Hepatocyte (in vitro differentiated cells): Measurements from ENCODE around the gene RRP12. TPM values are rescaled to one million over a fixed set of nuclear protein-coding genes. Genes with fewer than 3 reads are reported as not detected.

Experiments used
- DNase-seq: peaks from one replicate; pipeline ENCODE4 v3.0.0-alpha.2; 2016; ENCODE audit warnings: low spot score
- H2AFZ ChIP-seq: fragments of 200-600 bp; sonication (generic); 2 replicates; pipeline ENCODE4 v1.6.0; 2016; ENCODE audit warnings: antibody characterized with exemption, mild to moderate bottlenecking
- H3K27ac ChIP-seq: fragments of 200-600 bp; sonication (generic); 2 replicates; pipeline ENCODE4 v1.5.1; 2016; ENCODE audit warnings: mild to moderate bottlenecking
- H3K27me3 ChIP-seq: fragments of 200-600 bp; sonication (generic); 2 replicates; pipeline ENCODE4 v1.6.1; 2016
- H3K36me3 ChIP-seq: fragments of 200-600 bp; sonication (generic); replicated peaks from 2 replicates; pipeline ENCODE4 v1.5.1; 2016; ENCODE audit warnings: low read depth; ENCODE audit not compliant: insufficient read depth
- H3K4me1 ChIP-seq: fragments of 200-600 bp; sonication (generic); 2 replicates; pipeline ENCODE4 v1.5.1; 2016; ENCODE audit warnings: mild to moderate bottlenecking, moderate library complexity; ENCODE audit not compliant: insufficient read depth
- H3K4me2 ChIP-seq: fragments of 200-600 bp; sonication (generic); 2 replicates; pipeline ENCODE4 v1.6.0; 2016
- H3K4me3 ChIP-seq: fragments of 200-600 bp; sonication (generic); 2 replicates; pipeline ENCODE4 v1.5.1; 2016; ENCODE audit warnings: mild to moderate bottlenecking
- H3K79me2 ChIP-seq: fragments of 200-600 bp; sonication (generic); 2 replicates; pipeline ENCODE4 v1.6.0; 2017; ENCODE audit warnings: mild to moderate bottlenecking
- H3K9me2 ChIP-seq: fragments of 200-600 bp; sonication (generic); replicated peaks from 2 replicates; pipeline ENCODE4 v1.6.0; 2017; ENCODE audit warnings: mild to moderate bottlenecking; ENCODE audit not compliant: insufficient read depth
- H3K9me3 ChIP-seq: fragments of 200-600 bp; sonication (generic); 2 replicates; pipeline ENCODE4 v1.5.1; 2016; ENCODE audit warnings: low read depth, mild to moderate bottlenecking
- H4K20me1 ChIP-seq: fragments of 200-600 bp; sonication (generic); 2 replicates; pipeline ENCODE4 v1.6.0; 2016; ENCODE audit warnings: mild to moderate bottlenecking; ENCODE audit not compliant: insufficient read depth, poor library complexity, severe bottlenecking
- CTCF ChIP-seq: fragments of 200-600 bp; sonication (generic); IDR thresholded peaks from 2 replicates; pipeline ENCODE4 v1.5.1; 2016; ENCODE audit warnings: antibody characterized with exemption, mild to moderate bottlenecking; ENCODE audit not compliant: poor library complexity
- EZH2 ChIP-seq: fragments of 200-600 bp; sonication (generic); IDR thresholded peaks from 2 replicates; pipeline ENCODE4 v1.6.1; 2016; ENCODE audit warnings: antibody characterized with exemption, mild to moderate bottlenecking, borderline replicate concordance
- EZH2phosphoT487 ChIP-seq: fragments of 200-600 bp; sonication (generic); IDR thresholded peaks from one replicate; pipeline ENCODE4 v1.6.1; 2018; ENCODE audit warnings: antibody characterized with exemption, mild to moderate bottlenecking, low read depth, moderate library complexity; ENCODE audit not compliant: unreplicated experiment, severe bottlenecking
- WGBS: methylation state at CpG from one replicate; pipeline ENCODE4 v1.1.6; 2016; ENCODE audit warnings: low lambda C conversion rate; ENCODE audit errors: missing lambda C conversion rate; 5-methylcytosine and 5-hydroxymethylcytosine counted together
- polyA plus RNA-seq: library from polyadenylated mRNA; unstranded; fragments of >200 nt; fragmentation: Nextera tagmentation; extraction: Ambion mirVana; gene quantifications from 2 replicates; pipeline ENCODE4 v1.2.1, GENCODE V29; 2016
- total RNA-seq: library from RNA; depleted of rRNA; stranded (reverse); fragments of >200 nt; gene quantifications from 2 replicates; pipeline ENCODE4 v1.2.3, GENCODE V29; 2014

Gene RRP12
- total and polyA plus RNA-seq, 2 experiments from 2014 or later = 10.6 to 20.6 TPM

GRCh38 chr10:97428572-97428981 lies 27.4 kb upstream of the RRP12 start:
- H3K27me3 ChIP-seq = no peaks in the 10 kb centered on the region
- WGBS = 71% methylated on average over 4 of the region's 4 CpGs
- no peaks in the 10 kb centered on the region for H3K36me3 ChIP-seq
- H3K9me2 ChIP-seq = no peaks in the 10 kb centered on the region
- DNase-seq = no peak
- no peak overlapping the region for H2AFZ ChIP-seq
- H3K9me3 ChIP-seq = no peaks in the 10 kb centered on the region
- TF ChIP-seq EZH2 = no peak
- no peak for TF ChIP-seq CTCF
- TF ChIP-seq EZH2phosphoT487 = no peak
- no peak overlapping the region for H3K4me3 ChIP-seq
- peaks cover 16% of the 10 kb centered on the region for H3K4me1 ChIP-seq
- H3K4me2 ChIP-seq = peak overlapping the region; percentile 90
- peak overlapping the region; percentile 94 for H3K27ac ChIP-seq
- peaks cover 42% of the 10 kb centered on the region for H3K79me2 ChIP-seq
- H4K20me1 ChIP-seq = peaks cover 14% of the 10 kb centered on the region

GRCh38 chr10:97427571-97428179 lies 26.5 kb upstream of the RRP12 start:
- H3K27me3 ChIP-seq = no peaks in the 10 kb centered on the region
- H4K20me1 ChIP-seq = peaks cover 14% of the 10 kb centered on the region
- H3K36me3 ChIP-seq = no peaks in the 10 kb centered on the region
- H3K4me1 ChIP-seq = peaks cover 16% of the 10 kb centered on the region
- no peaks in the 10 kb centered on the region for H3K9me3 ChIP-seq
- H3K4me2 ChIP-seq = peak overlapping the region; percentile 90
- peak overlapping the region; percentile 91 for H3K4me3 ChIP-seq
- DNase-seq = peak; percentile 68
- H2AFZ ChIP-seq = no peak overlapping the region
- TF ChIP-seq CTCF = no peak
- TF ChIP-seq EZH2phosphoT487 = no peak
- TF ChIP-seq EZH2 = no peak
- H3K79me2 ChIP-seq = peaks cover 42% of the 10 kb centered on the region
- peak overlapping the region; percentile 94 for H3K27ac ChIP-seq
- no peaks in the 10 kb centered on the region for H3K9me2 ChIP-seq
- 6% methylated on average over 9 of the region's 9 CpGs for WGBS

- peak overlapping the region; percentile 91 for H3K4me3 ChIP-seq
- peak overlapping the region; percentile 73 for H2AFZ ChIP-seq
- peak; percentile 38 for DNase-seq
- H3K36me3 ChIP-seq = no peaks in the 10 kb centered on the region
- H3K79me2 ChIP-seq = peaks cover 42% of the 10 kb centered on the region
- H3K27me3 ChIP-seq = no peaks in the 10 kb centered on the region
- no peak for TF ChIP-seq EZH2
- TF ChIP-seq CTCF = no peak
- TF ChIP-seq EZH2phosphoT487 = no peak
- WGBS = 3% methylated on average over 34 of the region's 34 CpGs
- no peaks in the 10 kb centered on the region for H3K9me3 ChIP-seq
- peak overlapping the region; percentile 94 for H3K27ac ChIP-seq
- peaks cover 16% of the 10 kb centered on the region for H3K4me1 ChIP-seq
- no peaks in the 10 kb centered on the region for H3K9me2 ChIP-seq
- H4K20me1 ChIP-seq = peaks cover 14% of the 10 kb centered on the region
- peak overlapping the region; percentile 90 for H3K4me2 ChIP-seq
Observed at GRCh38 chr10:97426776-97427570, 25.8 kb upstream of the RRP12 start.
